HPDE6-E6E7 (cell line): ENCODE data around the gene FAM8A1.
"Not testable (repeated sequence)": the region's sequence is repeated elsewhere in the genome, so short reads cannot be mapped to it uniquely, and the experiment has no call there.

Experiments
- DNase-seq: peaks from one replicate; pipeline ENCODE4 v3.0.0; 2011; ENCODE audit warnings: missing footprints; ENCODE audit errors: extremely low spot score

The FAM8A1 gene, protein sequence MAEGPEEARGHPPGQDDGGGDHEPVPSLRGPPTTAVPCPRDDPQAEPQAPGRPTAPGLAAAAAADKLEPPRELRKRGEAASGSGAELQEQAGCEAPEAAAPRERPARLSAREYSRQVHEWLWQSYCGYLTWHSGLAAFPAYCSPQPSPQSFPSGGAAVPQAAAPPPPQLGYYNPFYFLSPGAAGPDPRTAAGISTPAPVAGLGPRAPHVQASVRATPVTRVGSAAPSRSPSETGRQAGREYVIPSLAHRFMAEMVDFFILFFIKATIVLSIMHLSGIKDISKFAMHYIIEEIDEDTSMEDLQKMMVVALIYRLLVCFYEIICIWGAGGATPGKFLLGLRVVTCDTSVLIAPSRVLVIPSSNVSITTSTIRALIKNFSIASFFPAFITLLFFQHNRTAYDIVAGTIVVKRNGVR

DNA sequence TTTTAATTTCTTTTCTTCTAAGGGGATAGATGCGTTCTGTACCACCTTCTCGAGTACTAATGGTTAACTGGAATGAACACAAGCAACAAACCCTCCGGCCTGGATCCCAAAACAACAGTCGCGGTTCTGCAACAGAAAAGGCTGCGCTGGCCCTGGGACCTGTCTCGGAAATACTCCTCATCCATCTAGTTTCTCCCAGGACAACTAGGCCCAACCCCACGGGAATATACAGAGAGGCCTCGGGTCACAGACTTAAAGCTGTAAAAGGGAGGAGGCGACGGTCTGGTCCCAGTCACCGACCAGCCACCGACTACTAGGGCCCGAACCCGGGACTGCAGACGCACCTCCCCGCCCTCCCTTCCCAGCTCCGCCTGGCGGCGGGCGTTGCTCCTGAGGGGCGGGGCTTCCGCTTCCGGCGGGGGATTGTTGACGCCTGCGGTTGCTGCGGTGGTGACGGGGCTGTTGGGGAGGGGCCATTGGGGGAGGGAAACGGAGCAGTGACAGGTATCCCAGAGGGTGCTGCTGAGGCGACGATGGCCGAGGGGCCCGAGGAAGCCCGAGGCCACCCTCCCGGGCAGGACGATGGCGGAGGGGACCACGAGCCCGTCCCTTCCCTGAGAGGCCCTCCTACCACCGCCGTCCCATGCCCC is at the start of gene FAM8A1:
TSS of gene FAM8A1 (plus strand) at position 426 of the 650 bp plus-strand sequence. CDS start at position 534, 108 bp downstream.
- peak; percentile 89 for DNase-seq

DNA sequence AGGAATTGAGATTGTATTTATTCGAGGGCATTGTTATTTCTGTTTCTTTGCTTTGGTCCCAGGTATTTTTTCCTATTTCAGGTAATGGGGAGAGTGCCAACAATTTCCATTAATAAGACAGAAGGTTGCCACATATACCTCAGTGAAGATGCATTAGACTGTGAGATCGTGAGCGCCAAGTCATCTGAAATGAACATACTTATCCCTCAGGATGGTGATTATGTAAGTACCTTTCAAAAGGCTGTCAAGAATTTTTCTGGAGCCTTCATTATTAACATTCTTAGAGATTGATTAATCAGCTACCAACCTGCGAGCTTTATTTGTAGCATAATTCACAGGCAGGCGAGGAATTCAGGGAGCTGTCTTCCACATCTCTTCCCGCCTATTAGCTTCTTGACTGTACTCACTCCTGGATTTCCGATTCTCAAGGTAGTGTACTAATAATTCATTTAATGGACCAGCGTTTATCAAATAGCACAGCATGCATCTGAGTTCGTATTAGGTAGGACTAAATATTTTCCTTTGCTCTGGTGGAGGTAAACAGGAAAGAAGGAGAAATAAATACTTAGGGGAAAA is 48.6 kb upstream of the FAM8A1 start:
- DNase-seq = no peak

DNA sequence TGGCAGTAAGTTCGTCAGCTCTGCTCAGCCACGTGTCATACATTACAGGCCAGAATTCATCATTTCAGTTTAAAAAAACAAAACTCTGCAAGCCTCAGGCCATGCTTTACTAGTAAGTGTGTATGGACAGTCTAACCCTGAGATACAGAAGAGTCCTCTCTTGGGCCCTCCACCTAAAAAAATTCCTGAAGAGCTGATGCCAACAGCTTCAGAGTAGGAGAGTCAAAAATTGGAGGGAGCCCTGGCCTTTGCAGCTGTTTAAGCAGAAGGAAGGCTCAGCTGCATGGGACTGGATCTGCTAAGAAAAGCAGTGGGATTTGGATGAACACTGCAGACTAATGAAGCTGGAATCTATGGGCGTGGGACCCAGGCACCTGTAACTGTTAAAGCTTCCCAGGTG is 47.2 kb upstream of the FAM8A1 start:
- DNase-seq = no peak

DNA sequence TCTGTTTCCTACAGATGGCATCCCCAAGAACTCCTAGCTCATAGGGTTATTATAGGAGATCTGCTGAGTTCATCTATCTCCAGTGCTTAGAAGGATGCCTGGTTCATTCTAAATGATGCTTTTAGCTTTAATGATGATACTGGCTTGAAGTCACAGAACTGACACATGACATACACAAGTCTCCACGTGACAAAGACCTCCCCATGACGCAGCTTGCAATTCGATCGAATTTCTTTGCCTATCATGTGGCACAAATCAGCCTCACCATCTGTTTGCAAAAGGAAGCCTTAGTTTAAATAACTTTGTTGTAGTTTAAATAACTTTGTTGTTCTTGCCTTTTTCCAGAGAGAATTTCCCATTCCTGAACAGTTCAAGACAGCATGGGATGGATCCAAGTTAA is 44.1 kb upstream of the FAM8A1 start:
- DNase-seq = no peak

DNA sequence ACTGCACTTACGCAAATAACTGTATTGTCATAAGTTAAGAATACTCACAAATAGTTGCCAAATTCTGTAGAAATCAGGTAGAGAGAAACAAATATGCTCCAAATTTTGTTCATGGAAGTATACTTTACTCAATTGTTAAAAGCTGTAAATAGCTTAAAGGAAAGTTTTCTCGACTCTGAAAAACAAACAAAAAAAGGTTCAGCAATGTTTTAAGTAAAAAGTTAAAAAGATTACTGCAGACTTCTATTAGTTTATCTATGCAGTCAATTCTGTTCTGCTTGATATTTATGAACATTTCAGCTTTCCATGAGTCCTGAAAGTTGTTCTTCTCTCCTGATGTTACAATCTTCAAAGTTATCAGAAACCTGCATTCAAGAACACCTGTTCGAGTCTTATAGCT is 37.5 kb upstream of the FAM8A1 start:
- DNase-seq = no peak

DNA sequence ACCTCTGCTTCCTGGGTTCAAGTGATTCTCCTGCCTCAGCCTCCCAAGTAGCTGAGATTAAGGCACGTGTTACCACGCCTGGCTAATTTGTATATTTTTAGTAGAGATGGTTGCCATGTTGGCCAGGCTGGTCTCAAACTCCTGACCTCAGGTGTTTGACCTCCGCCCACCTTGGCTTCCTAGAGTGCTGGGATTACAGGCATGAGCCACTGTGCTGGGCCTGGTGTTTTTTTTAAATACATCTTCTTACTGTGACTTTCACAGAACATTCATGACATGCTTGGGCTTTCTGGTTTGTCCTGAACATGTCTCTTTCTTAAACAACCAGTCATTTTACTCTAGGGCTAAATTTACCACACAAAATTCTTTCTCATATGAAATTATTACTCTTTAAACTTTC is 34.7 kb upstream of the FAM8A1 start:
- no peak for DNase-seq

DNA sequence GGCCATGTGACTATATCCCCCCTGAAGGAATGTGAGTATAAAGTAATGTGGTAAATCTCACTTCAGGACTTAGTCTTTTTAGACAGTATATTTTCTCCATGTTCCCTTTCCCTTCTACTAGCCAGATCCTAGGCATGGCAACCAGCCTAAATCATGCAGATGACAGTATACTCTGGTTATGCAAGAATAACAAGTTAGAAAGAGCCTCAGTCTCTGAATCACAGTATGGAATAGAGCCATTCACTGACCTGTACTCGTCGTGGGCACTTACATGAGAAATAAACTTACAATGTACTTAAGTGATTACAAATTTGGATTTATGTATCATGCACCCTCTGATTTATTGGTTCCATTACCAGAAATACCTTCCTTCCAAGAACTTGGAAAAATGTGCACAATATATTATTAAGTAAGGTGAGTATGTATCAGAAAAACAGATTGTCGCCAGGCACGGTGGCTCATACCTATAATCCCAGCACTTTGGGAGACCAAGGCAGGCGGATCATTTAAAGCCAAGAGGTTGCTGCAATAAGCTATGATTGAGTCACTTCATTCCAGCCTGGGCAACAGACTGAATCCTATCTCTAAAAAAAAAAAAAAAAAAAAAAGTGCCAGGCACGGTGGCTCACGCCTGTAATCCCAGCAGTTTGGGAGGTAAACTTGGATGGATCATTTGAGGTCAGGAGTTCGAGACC is 25.1 kb upstream of the FAM8A1 start:
- DNase-seq = peak; percentile 43

DNA sequence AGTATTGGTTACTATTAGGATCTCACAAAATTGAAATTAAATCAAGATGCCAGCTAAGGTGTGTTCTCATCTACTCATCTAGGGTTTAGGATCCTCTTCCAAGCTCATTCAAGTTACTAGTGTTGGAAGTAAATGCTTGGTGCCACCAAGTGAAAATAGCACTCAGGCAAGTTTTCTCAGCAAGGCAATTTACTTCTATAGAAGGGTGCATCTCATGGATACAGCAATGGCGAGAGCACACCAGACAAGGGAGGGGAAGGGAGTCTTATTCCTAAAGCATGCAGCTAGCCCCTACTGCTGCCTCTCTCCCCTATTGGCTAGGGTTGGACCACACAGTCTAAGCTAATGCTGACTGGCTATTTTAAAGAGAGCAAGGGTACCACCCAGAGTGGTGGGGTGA is 23.0 kb upstream of the FAM8A1 start:
- no peak for DNase-seq

DNA sequence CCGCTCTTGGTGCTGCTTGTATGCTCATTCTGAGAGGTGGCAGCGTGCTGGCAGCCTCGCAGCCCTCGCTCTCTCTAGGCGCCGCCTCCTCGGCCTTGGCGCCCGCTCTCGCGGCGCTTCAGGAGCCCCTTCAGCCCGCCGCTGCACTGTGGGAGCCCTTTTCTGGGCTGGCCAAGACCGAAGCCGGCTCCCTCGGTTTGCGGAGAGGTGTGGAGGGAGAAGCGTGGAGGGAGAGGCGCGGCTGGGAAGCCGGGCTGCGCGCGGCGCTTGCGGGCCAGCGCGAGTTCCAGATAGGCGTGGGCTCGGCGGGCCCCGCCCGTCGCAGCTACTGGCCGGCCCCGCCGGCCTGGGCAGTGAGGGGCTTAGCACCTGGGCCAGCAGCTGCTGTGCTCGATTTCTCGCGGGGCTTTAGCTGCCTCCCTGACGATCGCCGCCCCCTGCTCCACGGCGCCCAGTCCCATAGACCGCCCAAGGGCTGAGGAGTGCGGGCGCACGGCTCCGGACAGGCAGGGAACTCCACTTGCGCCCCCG is 19.5 kb upstream of the FAM8A1 start:
- no peak for DNase-seq

DNA sequence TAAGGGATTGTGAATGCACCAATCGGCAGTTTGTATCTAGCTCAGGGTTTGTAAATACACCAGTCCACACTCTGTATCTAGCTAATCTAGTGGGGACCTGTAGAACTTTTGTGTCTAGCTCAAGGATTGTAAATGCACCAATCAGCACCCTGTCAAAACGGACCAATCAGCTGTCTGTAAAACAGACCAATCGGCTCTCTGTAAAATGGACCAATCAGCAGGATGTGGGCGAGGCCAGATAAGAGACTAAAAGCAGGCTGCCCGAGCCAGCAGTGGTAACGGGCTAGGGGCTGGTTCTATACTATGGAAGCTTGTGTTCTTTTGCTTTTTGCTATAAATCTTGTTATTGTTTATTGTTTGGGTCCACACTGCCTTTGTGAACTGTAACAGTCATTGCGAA is 18.8 kb upstream of the FAM8A1 start:
- not testable (repeated sequence) for DNase-seq

DNA sequence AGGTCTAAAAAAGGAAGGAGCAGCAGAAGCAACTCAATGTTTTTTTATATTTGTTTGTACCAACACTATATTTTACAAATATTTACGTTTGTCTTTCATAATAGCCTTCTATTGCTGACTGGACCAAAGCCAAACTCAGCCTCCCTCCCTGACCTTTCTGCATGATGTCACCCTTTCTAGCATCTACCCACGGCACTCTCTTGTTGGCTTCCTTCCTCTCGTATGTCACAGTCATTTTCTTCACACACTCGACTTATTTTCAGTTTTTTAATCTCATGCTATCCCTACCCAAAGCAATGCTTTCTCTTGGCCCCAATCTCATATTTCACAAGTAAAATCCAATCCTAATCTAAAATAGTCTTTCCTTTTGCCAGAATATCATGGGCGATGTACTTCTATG is 16.3 kb upstream of the FAM8A1 start:
- DNase-seq = no peak

DNA sequence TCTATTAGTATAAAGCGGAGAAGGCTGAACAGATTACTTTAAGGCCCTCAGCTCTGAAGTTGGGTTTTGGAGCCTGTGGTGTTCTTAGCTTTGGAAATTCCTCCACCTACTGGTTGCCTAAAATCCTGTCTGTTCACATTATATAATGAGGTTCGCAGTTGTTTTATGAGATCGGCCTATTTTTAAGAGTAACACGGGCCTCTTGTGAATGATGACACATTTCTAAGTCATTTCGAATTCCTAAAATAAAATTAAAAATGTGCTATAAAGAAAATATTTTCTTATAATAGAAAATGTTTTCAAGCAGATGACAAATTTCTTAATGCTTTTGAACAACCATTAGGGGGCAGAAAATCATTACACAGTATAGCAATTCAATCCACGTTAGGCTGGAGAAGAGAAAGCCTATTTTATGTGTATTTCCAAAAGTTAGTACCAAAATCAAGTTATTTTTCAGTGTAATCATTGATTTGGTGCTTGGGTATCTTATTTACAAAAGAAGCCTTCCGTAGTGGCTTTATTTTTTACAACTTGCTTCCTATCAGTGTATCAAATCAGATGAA is 15.8 kb upstream of the FAM8A1 start:
- DNase-seq = peak; percentile 42

DNA sequence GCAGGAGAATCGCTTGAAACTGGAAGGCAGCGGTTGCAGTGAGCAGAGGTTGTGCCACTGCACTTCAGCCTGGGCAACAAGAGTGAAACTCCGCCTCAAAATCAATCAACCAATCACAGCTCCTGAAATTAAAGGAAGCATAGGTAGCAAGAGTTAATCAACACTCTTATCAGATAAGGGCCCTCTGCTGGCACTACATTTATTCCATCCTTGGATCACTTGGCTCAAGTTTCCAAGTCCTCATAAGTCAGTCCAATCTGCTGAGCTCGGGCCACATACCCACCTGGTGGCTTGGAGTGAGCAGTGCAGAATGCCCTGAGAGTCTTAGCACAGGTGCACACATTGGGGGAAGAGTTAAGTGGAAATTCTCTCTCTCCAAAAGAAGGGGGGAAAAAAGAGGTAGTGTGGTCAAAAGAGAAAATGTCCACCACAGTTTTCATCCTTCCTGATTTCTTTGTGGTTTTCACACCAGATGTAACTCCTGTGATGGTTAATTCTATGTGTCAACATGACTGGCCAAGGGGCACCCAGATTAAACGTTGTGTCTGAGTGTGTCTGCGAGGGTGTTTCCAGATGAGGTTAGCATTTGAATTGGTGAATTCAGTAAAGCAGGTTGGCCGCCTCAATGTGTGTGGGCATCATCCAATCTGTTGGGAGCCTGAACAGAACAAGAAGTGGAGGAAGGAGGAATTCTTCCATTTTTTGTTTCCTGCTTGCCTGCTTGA is 14.2 kb upstream of the FAM8A1 start:
- peak; percentile 15 for DNase-seq

DNA sequence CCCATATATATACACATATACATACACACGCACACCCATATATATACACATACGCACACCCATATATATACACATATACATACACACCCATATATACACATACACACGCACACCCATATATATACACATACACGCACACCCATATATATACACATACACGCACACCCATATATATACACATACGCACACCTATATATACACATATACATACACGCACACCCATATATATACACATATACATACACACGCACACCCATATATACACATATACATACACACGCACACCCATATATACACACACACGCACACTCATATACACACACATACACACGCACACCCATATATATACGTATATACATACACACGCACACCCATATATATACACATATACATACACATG is 13.5 kb upstream of the FAM8A1 start:
- not testable (repeated sequence) for DNase-seq

DNA sequence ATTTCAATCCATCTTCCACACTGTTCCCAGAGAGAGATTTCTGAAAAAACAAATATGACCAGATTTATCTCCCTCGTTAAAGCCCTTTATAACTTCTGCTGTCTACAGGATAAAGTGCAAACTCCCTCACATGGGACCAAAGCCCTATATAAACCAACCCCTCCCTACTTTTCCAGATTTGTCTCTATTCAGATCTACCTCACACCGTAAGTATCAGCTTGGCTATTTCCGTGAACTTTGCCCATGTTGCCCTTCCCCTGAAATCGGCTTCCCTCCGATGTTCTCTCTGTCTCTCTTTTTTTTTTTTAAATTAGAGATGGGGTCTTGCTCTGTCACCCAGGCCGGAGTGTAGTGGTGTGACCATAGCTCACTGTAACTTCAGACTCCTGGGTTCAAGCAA is 12.1 kb upstream of the FAM8A1 start:
- no peak for DNase-seq

DNA sequence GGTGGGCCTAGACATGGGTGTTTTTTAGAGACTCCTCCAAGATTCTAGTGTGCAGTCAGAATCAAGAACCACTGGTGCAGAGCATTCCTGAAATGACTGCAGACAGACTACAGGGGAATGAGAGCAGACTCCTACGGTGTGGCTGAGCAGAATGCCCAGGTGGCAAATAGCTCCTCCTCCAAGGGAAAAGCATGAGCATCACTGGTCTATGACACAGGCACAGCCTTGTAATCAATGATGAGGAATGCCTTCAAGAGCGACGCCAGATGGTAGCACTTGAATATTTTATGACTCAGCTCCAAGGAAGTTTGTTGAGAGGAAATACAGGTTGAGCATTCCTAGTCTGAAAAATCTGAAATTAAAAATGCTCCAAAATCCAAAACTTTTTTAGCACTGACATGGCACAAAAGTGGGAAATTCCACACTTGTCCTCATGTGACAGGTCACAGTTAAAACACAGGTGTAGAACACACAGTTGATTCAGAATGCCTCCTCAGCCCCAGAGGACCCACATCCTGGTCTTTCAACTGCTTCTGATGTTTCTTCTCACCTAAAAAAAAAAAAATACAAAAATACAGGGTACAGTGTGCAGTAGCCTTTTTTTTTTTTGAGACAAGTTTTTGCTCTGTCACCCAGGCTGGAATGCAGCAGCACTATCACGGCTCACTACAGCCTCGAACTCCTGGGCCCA is 10.6 kb upstream of the FAM8A1 start:
- DNase-seq = peak; percentile 89

DNA sequence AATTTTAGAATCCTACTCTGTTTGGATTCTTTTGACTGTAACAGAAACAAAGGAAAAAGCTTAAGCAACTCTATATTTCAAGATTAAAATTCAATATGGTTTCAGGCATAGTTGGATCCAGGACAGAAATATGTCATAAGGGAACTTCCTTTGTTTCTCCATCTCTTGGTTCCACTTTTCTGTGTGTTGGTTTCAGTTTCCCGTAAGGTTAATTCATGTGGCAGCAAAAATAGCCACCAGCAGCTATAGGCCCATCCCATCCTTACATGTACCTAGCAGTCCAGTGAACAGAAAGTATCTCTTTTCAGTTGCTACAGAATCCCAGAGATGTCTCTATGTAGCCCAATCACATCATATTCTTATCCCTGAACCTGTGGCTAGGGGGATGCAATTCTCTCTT is 8.8 kb upstream of the FAM8A1 start:
- no peak for DNase-seq

DNA sequence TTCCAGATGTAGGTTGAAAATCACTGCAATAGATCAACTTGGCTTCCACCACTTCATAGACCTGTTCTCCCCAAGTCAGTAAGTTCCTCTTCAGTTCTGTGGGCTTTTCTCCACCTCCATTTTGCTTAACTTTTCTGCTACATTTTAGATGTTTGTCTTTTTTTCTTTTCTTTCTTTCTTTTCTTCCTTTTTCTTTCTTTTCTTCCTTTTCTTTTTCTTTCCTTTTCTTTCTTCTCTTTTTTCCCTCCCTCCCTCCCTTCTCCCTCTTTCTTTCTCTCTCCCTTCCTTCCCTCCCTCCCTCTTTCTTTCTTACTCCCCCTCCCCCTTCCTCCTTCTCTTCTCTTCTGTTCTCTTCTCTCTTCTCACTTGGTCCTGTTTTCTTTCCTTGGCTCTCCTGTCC is 6.9 kb upstream of the FAM8A1 start:
- DNase-seq = no peak

DNA sequence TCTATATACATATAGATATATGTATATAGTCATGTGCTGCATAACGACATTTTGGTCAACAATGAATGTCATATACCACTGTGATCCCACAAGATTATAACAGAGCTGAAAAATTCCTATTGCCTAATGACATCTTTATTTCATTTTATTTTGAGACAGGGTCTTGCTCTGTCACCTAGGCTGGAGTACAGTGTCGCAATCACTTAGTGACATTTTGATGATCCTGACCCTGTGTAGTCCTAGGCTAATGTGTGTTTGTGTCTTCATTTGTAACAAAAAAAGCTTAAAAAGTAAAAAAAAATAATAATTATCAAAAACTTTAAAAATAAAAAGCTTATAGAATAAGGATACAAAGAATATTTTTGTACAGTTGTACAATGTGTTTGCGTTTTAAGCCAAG is 4.0 kb upstream of the FAM8A1 start:
- DNase-seq = no peak

DNA sequence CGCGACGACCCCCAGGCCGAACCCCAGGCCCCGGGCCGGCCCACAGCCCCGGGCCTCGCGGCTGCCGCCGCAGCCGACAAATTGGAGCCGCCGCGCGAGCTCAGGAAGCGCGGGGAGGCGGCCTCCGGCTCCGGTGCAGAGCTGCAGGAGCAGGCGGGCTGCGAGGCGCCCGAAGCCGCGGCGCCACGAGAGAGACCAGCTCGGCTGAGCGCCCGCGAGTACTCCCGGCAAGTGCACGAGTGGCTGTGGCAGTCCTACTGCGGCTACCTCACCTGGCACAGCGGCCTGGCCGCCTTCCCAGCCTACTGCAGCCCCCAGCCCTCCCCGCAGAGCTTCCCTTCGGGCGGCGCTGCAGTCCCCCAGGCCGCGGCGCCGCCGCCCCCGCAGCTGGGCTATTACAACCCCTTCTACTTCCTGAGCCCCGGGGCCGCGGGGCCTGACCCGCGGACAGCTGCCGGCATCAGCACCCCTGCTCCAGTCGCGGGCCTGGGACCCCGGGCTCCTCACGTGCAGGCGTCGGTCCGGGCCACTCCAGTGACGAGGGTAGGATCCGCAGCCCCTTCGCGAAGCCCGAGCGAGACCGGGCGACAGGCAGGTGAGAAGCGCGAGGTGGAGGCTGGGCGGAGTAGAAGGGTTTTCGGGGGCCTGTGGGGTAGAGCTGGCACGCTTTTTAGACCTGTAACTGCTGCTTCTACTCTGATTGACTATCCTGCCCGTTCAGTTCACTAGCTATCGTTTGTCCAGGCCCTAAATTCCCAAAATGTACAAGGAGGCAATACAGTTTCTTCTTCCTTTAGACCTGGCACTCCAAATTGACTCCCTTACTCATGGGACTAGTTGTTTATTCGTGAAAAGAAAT is 654 bp downstream of the FAM8A1 start:
- peak; percentile 20 for DNase-seq
